H1 (cell line): Measurements from ENCODE around the gene SPARCL1. TPM values are rescaled to one million over a fixed set of nuclear protein-coding genes. Genes with fewer than 3 reads are reported as not detected.

Source experiments
- CTCF ChIA-PET: fragments of 300-600 bp; sonication (Branson Sonifier 250); formaldehyde crosslinking; loops from one replicate; lab custom pipeline; 2021; ENCODE audit not compliant: partially characterized antibody; lab: Charles Lee
- POLR2A ChIA-PET: fragments of 300-600 bp; sonication (Branson Sonifier 250); formaldehyde crosslinking; loops from one replicate; lab custom pipeline; 2021; ENCODE audit warnings: inconsistent platforms; ENCODE audit not compliant: partially characterized antibody; lab: Charles Lee
- DNase-seq, 2 experiments: peaks; one replicate each; pipeline versions ENCODE4 v3.0.0 to v3.0.0-alpha.2; 2010 to 2022; ENCODE audit warnings: low spot score in 2 of 2, low read depth in 1 of 2, mixed read lengths in 1 of 2
- FAIRE-seq: peaks from 2 replicates; lab custom pipeline; 2011; peaks lifted over from hg19 to GRCh38; lab: Jason Lieb, UNC
- H2AFZ ChIP-seq: 2 replicates; pipeline ENCODE4 v1.8.1; 2012; ENCODE audit warnings: low read length, inconsistent platforms
- H2AK5ac ChIP-seq: 2 replicates; pipeline ENCODE4 v1.6.1; 2013; ENCODE audit warnings: low read depth, low read length
- H2BK120ac ChIP-seq: replicated peaks from 2 replicates; pipeline ENCODE3; 2013; ENCODE audit warnings: low read depth, low read length, inconsistent platforms
- H2BK12ac ChIP-seq: 2 replicates; pipeline ENCODE4 v1.6.1; 2013; ENCODE audit warnings: low read depth, low read length
- H2BK15ac ChIP-seq: 2 replicates; pipeline ENCODE4 v1.6.1; 2013; ENCODE audit warnings: low read length
- H2BK20ac ChIP-seq: 2 replicates; pipeline ENCODE4 v1.6.1; 2013; ENCODE audit warnings: low read length
- H2BK5ac ChIP-seq: 2 replicates; pipeline ENCODE4 v1.6.1; 2013; ENCODE audit warnings: low read depth, low read length
- H3K14ac ChIP-seq: 2 replicates; pipeline ENCODE4 v1.6.1; 2013; ENCODE audit warnings: inconsistent platforms; ENCODE audit not compliant: insufficient read length
- H3K18ac ChIP-seq: 2 replicates; pipeline ENCODE4 v1.6.1; 2013; ENCODE audit warnings: low read length; ENCODE audit errors: extremely low read depth
- H3K23ac ChIP-seq: 2 replicates; pipeline ENCODE4 v1.6.1; 2013; ENCODE audit warnings: inconsistent platforms; ENCODE audit not compliant: insufficient read length
- H3K23me2 ChIP-seq: 2 replicates; pipeline ENCODE4 v1.6.1; 2013; ENCODE audit warnings: low read depth, low read length
- H3K27ac ChIP-seq: 2 replicates; pipeline ENCODE4 v1.6.1; 2011; ENCODE audit warnings: low read depth, low read length, inconsistent platforms
- H3K27me3 ChIP-seq, 4 experiments: replicated peaks in 1 of 4; 1 replicate in 1 of 4; 2 replicates in 3 of 4; pipeline versions ENCODE4 v1.6.1 to v1.8.1; 2011 to 2013; ENCODE audit warnings: low read length in 3 of 4, mild to moderate bottlenecking in 3 of 4, inconsistent platforms in 2 of 4, mixed read lengths in 2 of 4, moderate library complexity in 1 of 4; ENCODE audit not compliant: control insufficient read depth in 3 of 4, insufficient read depth in 3 of 4; ENCODE audit errors: extremely low read depth in 1 of 4
- H3K36me3 ChIP-seq, 4 experiments: 2 replicates each; pipeline versions ENCODE4 v1.6.1 to v1.8.1; 2011 to 2013; ENCODE audit warnings: mild to moderate bottlenecking in 4 of 4, low read length in 3 of 4, moderate library complexity in 2 of 4, control low read depth in 1 of 4, inconsistent platforms in 1 of 4; ENCODE audit not compliant: insufficient read depth in 4 of 4, control insufficient read depth in 2 of 4
- H3K4ac ChIP-seq: replicated peaks from 2 replicates; pipeline ENCODE3; 2013; ENCODE audit warnings: low read length, low read depth, mixed read lengths, inconsistent platforms; ENCODE audit not compliant: insufficient read length
- H3K4me1 ChIP-seq, 4 experiments: replicated peaks in 1 of 4; 1 replicate in 1 of 4; 2 replicates in 3 of 4; pipeline versions ENCODE4 v1.6.1 to v1.8.1; 2011 to 2013; ENCODE audit warnings: low read length in 3 of 4, inconsistent platforms in 2 of 4, mixed read lengths in 1 of 4; ENCODE audit not compliant: insufficient read depth in 4 of 4, control insufficient read depth in 3 of 4
- H3K4me2 ChIP-seq, 2 experiments: 2 replicates each; pipeline versions ENCODE4 v1.6.1 to v1.8.1; 2011 to 2013; ENCODE audit warnings: low read depth in 2 of 2, low read length in 2 of 2, control low read depth in 1 of 2, inconsistent platforms in 1 of 2, mild to moderate bottlenecking in 1 of 2; ENCODE audit not compliant: insufficient read depth in 1 of 2
- H3K4me3 ChIP-seq, 4 experiments: fragments of 200-600, 300-600 bp in 1 of 4; sonication (generic), shearing (Covaris generic), sonication (Bioruptor Twin) in 1 of 4; 2 replicates each; pipeline versions ENCODE4 v1.5.1 to v1.8.1; 2011 to 2016; ENCODE audit warnings: low read length in 4 of 4, low read depth in 3 of 4, control low read depth in 2 of 4, inconsistent platforms in 2 of 4, mild to moderate bottlenecking in 2 of 4, mixed read lengths in 1 of 4, moderate library complexity in 1 of 4; ENCODE audit not compliant: insufficient read depth in 2 of 4; ENCODE audit errors: extremely low read depth in 1 of 4
- H3K56ac ChIP-seq: replicated peaks from 2 replicates; pipeline ENCODE3; 2013; ENCODE audit warnings: low read depth, mild to moderate bottlenecking, mixed read lengths, low read length, inconsistent platforms; ENCODE audit not compliant: insufficient read length
- H3K79me1 ChIP-seq: 2 replicates; pipeline ENCODE4 v1.6.1; 2013; ENCODE audit warnings: low read depth, low read length, control low read depth
- H3K79me2 ChIP-seq, 2 experiments: 2 replicates each; pipeline versions ENCODE4 v1.6.1 to v1.8.1; 2012 to 2013; ENCODE audit warnings: low read length in 2 of 2, mild to moderate bottlenecking in 2 of 2, inconsistent platforms in 1 of 2; ENCODE audit not compliant: insufficient read depth in 2 of 2, control insufficient read depth in 1 of 2
- H3K9ac ChIP-seq, 4 experiments: replicated peaks in 1 of 4; 1 replicate in 1 of 4; 2 replicates in 3 of 4; pipeline versions ENCODE4 v1.6.1 to v1.8.1; 2011 to 2013; ENCODE audit warnings: low read depth in 3 of 4, low read length in 3 of 4, control low read depth in 2 of 4, mild to moderate bottlenecking in 2 of 4, moderate library complexity in 2 of 4, inconsistent platforms in 1 of 4; ENCODE audit errors: extremely low read depth in 1 of 4
- H3K9me3 ChIP-seq, 2 experiments: 2 replicates each; pipeline versions ENCODE4 v1.6.1 to v1.8.1; 2012 to 2013; ENCODE audit warnings: mild to moderate bottlenecking in 2 of 2, moderate library complexity in 2 of 2, control low read depth in 1 of 2, inconsistent platforms in 1 of 2, low read depth in 1 of 2, low read length in 1 of 2, mixed read lengths in 1 of 2; ENCODE audit not compliant: insufficient read depth in 2 of 2
- H4K20me1 ChIP-seq, 2 experiments: replicated peaks in 1 of 2; 2 replicates each; pipeline versions ENCODE3 to v1.8.1; 2011 to 2013; ENCODE audit warnings: inconsistent platforms in 2 of 2, low read length in 2 of 2, mild to moderate bottlenecking in 1 of 2; ENCODE audit not compliant: insufficient read depth in 2 of 2, control insufficient read depth in 1 of 2
- H4K5ac ChIP-seq: 2 replicates; pipeline ENCODE4 v1.6.1; 2013; ENCODE audit warnings: low read length, low read depth, mixed read lengths, inconsistent platforms; ENCODE audit not compliant: insufficient read length
- H4K8ac ChIP-seq: 2 replicates; pipeline ENCODE4 v1.8.0; 2013; ENCODE audit warnings: mild to moderate bottlenecking, moderate library complexity, low read length, inconsistent platforms; ENCODE audit not compliant: insufficient read depth; ENCODE audit errors: extremely low read depth
- H4K91ac ChIP-seq: replicated peaks from 2 replicates; pipeline ENCODE3; 2013; ENCODE audit warnings: low read length, mixed read lengths, inconsistent platforms; ENCODE audit not compliant: insufficient read length
- CHD1 ChIP-seq: IDR thresholded peaks from 2 replicates; pipeline ENCODE4 v1.6.1; 2012; ENCODE audit warnings: low read depth, low read length, improper control_type of control experiment
- E2F6 ChIP-seq: IDR thresholded peaks from 2 replicates; pipeline ENCODE4 v1.6.1; 2012; ENCODE audit warnings: inconsistent platforms
- FOSL1 ChIP-seq: IDR thresholded peaks from 2 replicates; pipeline ENCODE4 v1.6.1; 2011; ENCODE audit warnings: mild to moderate bottlenecking, low read depth, low read length, moderate library complexity; ENCODE audit not compliant: insufficient read depth
- GTF2F1 ChIP-seq: IDR thresholded peaks from 2 replicates; pipeline ENCODE4 v1.6.1; 2012; ENCODE audit warnings: low read depth, low read length, improper control_type of control experiment, borderline replicate concordance
- KDM4A ChIP-seq: IDR thresholded peaks from one replicate; pipeline ENCODE4 v1.7.1; 2012; ENCODE audit warnings: low read depth, mild to moderate bottlenecking, moderate library complexity, low read length, inconsistent platforms; ENCODE audit not compliant: severe bottlenecking
- MAX ChIP-seq: IDR thresholded peaks from 2 replicates; pipeline ENCODE4 v1.6.1; 2012; ENCODE audit warnings: inconsistent platforms
- POLR2A ChIP-seq, 2 experiments: IDR thresholded peaks; 1 replicate in 1 of 2; 2 replicates in 1 of 2; pipeline ENCODE4 v1.6.1; 2011; ENCODE audit warnings: low read depth in 2 of 2, low read length in 2 of 2, mild to moderate bottlenecking in 2 of 2; ENCODE audit errors: control extremely low read depth in 1 of 2
- RNF2 ChIP-seq: fragments of 200-900, 300-1000 bp; sonication (generic); IDR thresholded peaks from 2 replicates; pipeline ENCODE4 v1.7.1; 2016; ENCODE audit warnings: borderline replicate concordance, low read depth, mild to moderate bottlenecking, antibody characterized with exemption, low read length; ENCODE audit not compliant: poor library complexity, severe bottlenecking; ENCODE audit errors: missing control alignments
- SP1 ChIP-seq: IDR thresholded peaks from 2 replicates; pipeline ENCODE4 v1.6.1; 2011; ENCODE audit warnings: low read depth, low read length
- TBP ChIP-seq: IDR thresholded peaks from 2 replicates; pipeline ENCODE4 v1.6.1; 2011; ENCODE audit warnings: low read depth, low read length, improper control_type of control experiment
- TCF12 ChIP-seq: IDR thresholded peaks from 2 replicates; pipeline ENCODE4 v1.6.1; 2011; ENCODE audit warnings: low read depth, mild to moderate bottlenecking, low read length
- YY1 ChIP-seq: IDR thresholded peaks from 2 replicates; pipeline ENCODE4 v1.6.1; 2011; ENCODE audit warnings: low read depth, mild to moderate bottlenecking, low read length
- WGBS, 2 experiments: shearing (Covaris generic) in 1 of 2; methylation state at CpG; one replicate each; pipeline versions ENCODE4 v1.1.6 to v1.1.7; 2013 to 2015; ENCODE audit warnings: low lambda C conversion rate in 2 of 2, mixed read lengths in 2 of 2, inconsistent platforms in 1 of 2, low coverage in 1 of 2, missing lambda C conversion rate in 1 of 2; ENCODE audit not compliant: insufficient replicate concordance in 2 of 2, insufficient coverage in 1 of 2, insufficient read length in 1 of 2; ENCODE audit errors: extremely low coverage in 1 of 2, missing lambda C conversion rate in 1 of 2; 5-methylcytosine and 5-hydroxymethylcytosine counted together
- polyA plus RNA-seq, 7 experiments: library from polyadenylated mRNA; depleted of rRNA in 3 of 7; stranded (reverse) in 5 of 7; unstranded in 2 of 7; fragments of >200 nt in 5 of 7; fragments of 200-250 nt in 2 of 7; gene quantifications; 1 replicate in 5 of 7; 2 replicates in 1 of 7; 4 replicates in 1 of 7; pipeline versions ENCODE4 v1.2.1 to v1.2.3, GENCODE V29; 2011 to 2013; ENCODE audit warnings: missing spikeins in 2 of 7, mixed read lengths in 2 of 7
- total RNA-seq: library from RNA; stranded (reverse); fragmentation: NEBNext Ultra II Directional; extraction: Animal tissue kit (Norgen Biotek cat#: 25700); gene quantifications from 2 replicates; pipeline ENCODE4 v1.2.1, GENCODE V29; 2021

The SPARCL1 gene
- total and polyA plus RNA-seq, 2 of the 8 experiments (the other 6 are each of a cell fraction or from before 2014, with no cell fraction given), result 0.48 to 0.51 TPM

DNA sequence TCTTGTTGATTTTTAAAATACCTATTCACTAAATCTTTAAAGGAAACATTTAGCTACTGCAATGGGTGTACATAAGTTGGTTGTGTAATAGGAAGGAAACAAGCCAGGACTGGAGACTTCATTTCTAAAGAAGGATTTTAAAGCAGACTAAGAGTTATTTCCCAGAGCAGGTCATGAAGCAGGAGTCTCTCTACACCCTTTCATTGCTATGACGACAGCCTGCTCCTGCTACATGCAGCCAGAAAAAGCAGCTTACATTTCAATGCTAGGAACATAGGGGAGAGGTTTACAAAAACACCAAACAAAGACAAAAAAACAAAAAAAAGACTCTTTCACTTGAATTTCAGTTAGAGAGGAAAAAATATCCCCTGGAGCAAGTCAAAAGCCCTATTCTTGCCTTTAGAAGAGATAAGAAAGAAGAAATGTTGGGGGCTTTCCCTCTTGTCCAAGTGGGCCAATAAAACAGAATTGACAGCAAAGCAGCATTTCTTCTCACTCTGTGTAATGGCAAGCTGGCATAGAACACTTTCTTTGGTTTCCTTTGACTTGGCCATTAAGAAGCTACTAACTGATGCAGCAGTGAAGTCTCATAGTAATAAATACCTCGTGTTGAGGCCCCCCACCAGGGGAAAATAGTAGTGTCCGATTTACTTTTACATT lies 3.4 kb downstream of the SPARCL1 start:
- POLR2A ChIA-PET, result interaction anchor here (0.6 kb wide), 1 partner anchor 413 kb away, joined by 4 read pairs; no protein-coding TSS in a partner anchor
- Histone ChIP-seq H2BK120ac (no peak overlapping the region), H4K20me1 (no peaks in the 10 kb centered on the region), H3K4me3 (no peak overlapping the region), H3K27ac (no peak overlapping the region), H3K9ac (no peak overlapping the region), H3K79me2 (no peaks in the 10 kb centered on the region), H3K36me3 (no peaks in the 10 kb centered on the region; a peak in 1 of 8 replicates), H4K5ac (no peak overlapping the region), H3K14ac (no peak overlapping the region), H3K18ac (no peak overlapping the region), H2BK20ac (no peak overlapping the region), H2AFZ (peak overlapping the region; percentile 24; the same call in 1 of the 2 replicates), H3K9me3 (peaks cover 4 to 11% of the 10 kb centered on the region in 2 experiments; a peak in 2 of 4 replicates), H2BK12ac (no peak overlapping the region), H3K27me3 (no peaks in the 10 kb centered on the region; a peak in 1 of 7 replicates), H4K91ac (no peak overlapping the region), H3K56ac (no peak overlapping the region), H3K4me1 (peaks cover 0 to 7% (median 2%) of the 10 kb centered on the region in 4 experiments; a peak in 3 of 7 replicates), H4K8ac (no peak overlapping the region), H2BK5ac (no peak overlapping the region), H3K23ac (no peak overlapping the region), H2BK15ac (no peak overlapping the region), H3K23me2 (no peaks in the 10 kb centered on the region; the same call in 1 of the 2 replicates), H3K4me2 (peak overlapping the region in 1 of 2 experiments; percentile 15; a peak in 1 of 4 replicates), H3K4ac (no peak overlapping the region), H3K79me1 (no peaks in the 10 kb centered on the region), H2AK5ac (no peak overlapping the region)
- 43% methylated on average over 3 of the region's 3 CpGs; no CpG with 5 or more reads in 1 of the 2 experiments for WGBS, 2 experiments
- DNase-seq, result no peak
- no peak for FAIRE-seq
- CTCF ChIA-PET, result interaction anchor here (1.0 to 1.8 kb wide), 5 partner anchors 18 to 313 kb away, joined by 3 to 5 read pairs (median 3); no protein-coding TSS in a partner anchor
- TF ChIP-seq FOSL1, result no peak
- TF ChIP-seq TBP, result no peak
- no peak for TF ChIP-seq CHD1
- no peak for TF ChIP-seq MAX
- TF ChIP-seq E2F6, result no peak
- no peak for TF ChIP-seq TCF12
- TF ChIP-seq RNF2, result no peak
- TF ChIP-seq KDM4A, result no peak
- TF ChIP-seq SP1, result no peak
- no peak for TF ChIP-seq YY1
- no peak for TF ChIP-seq POLR2A (IDR thresholded peaks at IDR 0.05; ENCODE audit: control extremely low read depth in 1 of 2, low read depth in 2 of 2, low read length in 2 of 2)
- TF ChIP-seq GTF2F1, result no peak
